Stimulated activated CD4-positive, alpha-beta T cell treated with anti-CD3 and anti-CD28 coated beads, Interleukin-2, amount 100 ng/mL, for 24 hours (primary cell): Measurements from ENCODE around the gene PKMYT1.

Experiments used
- DNase-seq, 2 donors: peaks; one replicate each; pipeline ENCODE4 v3.0.0-alpha.2; 2020

The PKMYT1 gene

DNA sequence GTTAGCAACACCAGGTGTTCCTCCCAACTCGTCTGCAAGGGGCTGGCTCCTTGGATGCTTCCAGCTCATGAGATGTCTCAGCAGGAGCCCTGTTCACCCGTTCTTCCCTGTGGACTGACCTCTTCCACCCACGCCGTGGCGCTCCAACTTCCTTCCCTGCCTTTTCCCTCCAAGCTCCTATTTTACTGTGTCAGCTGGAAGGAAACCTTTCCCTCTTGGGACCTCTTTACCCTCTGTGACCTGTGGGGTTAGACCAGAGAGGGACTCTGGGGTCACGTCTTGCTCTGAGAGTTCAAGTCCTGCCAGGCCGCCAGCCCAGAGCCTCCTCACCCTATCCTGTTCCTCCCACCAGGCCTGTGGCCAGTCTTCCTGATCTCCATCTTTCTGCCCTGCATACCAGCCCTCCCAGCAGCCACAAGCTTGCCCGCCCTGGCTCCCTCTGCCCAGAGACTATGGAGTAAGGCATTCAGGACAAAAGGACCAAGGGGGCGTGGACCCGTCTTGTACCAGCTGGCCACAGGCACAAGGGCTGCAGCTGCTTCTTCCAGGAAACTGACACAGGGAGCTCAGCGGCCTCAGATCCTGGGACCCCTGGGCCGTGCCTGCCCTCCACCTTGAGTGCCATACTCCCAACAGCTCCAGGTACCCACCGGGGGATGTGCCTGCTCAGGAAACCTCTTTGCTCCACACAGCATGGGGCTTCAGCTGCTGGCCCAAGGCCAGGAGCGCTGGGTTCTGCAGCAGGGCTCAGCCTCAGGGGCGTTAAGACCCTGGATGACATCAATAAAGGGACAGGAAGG is 8.1 kb downstream of the PKMYT1 start:
- DNase-seq: no peak

GRCh38 chr16:2971134-2971984 is 8.9 kb downstream of the PKMYT1 start:
- no peak for DNase-seq

DNA sequence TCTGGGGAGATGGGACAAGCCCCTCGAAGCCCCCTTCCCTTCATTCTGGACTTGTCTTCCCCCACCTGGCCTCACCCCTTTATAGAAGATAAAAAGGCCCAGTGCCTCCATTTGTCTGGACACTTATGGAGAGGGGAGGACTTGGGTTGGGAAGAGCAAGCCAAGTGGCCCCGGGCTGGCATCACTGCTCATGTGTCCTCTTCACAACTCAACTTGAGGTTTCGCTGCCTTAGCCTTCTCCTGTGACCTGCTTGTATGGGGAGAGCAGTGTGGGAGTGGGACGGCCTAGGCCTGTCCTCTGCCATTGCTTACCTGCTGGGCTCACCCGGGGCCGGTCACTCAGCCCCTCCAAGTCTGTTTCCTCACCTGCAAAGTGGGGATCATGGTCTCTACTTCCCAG is 9.7 kb downstream of the PKMYT1 start:
- no peak for DNase-seq

DNA sequence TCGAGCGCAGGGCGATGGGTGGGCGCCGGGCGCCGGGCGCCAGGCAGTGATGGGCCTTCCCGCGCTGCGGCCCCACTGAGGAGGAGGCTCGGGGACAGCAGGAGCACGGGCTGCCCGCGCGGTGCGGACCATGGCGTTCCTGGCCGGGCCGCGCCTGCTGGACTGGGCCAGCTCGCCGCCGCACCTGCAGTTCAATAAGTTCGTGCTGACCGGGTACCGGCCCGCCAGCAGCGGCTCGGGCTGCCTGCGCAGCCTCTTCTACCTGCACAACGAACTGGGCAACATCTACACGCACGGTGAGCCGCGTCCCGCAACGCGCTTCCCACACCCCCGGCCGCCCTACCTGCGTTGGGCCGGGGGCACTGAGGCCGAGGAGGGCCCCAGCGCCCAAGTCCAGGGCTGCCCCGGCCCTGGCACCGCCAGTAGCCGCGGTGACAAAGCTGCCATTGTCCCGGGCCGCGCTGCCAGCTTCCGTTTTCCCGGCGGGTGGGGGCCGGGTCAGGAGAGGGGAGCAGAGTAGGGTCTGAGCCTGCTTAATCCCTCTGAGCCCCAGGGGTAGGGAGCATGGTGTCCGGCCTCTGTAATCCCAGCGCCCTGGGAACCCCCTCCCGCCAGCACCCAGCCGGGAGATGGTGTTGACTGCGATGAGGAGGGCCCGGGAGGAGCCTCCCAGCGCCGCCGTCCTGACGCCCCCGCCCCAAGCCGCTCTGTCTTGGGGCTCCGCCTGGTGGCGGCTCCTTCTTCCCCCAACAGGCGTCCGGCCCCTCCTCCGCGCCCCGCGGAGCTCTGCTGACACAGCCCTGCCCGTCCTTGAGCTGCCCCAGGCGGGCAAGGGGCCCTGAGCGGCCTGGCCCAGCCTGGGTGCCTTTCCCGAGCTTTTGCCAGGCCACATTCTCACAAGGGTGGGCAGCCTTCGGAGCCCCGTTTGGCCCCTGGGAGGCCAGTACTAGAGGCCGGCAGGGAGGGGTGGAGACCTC is 10.4 kb downstream of the PKMYT1 start:
- DNase-seq: peak; percentile 81 to 88

DNA sequence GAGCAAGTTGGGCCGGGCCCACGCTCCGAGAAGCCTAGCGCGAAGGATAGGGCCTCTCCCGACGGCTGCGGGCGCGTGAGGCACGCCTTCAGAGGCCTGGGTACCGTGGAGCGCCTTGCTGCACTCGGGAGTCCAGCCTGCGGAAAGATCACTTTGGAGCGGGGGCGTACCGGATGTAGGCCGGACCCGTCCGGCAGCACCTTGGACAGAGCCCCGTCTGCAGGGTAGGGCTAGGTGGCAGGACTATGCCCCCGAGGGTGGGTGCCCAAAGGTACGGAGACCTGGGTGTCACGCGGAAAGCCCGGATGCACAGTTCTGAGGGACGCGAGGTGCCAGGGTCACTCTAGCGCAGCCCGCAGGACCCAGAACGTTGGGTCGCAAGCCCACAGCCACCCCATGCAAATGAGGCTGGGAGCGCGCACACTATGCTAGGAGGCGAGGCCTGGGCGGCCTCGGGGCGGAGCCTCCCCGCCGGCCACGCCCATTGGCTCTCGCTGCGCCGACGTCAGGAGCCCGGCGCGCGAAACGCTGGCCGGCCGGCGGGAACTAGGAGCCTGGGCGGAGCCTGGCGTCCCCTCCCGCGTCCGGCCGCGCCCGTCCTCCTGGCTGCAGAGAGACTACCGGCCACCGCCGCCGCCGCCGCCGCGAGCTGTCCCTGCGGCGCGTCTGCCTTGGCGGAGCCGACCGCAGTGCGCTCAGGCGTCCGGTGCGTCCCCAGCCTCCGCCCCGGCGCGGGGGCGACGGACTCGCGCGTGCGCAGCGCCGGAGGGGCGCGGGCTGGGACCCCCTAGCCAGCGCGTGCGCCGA is 11.3 kb downstream of the PKMYT1 start, which contains the start of gene PAQR4:
TSS of gene PAQR4 (plus strand) at position 611 of the 807 bp plus-strand sequence. CDS start 327 bp downstream, outside the sequence.
- DNase-seq: peak; percentile 77 to 89

- no peak for DNase-seq
These were observed 11.9 kb downstream of the PKMYT1 start for GRCh38 chr16:2968368-2968737.

GRCh38 chr16:2967721-2968161 is 12.5 kb downstream of the PKMYT1 start:
- no peak for DNase-seq

- no peak for DNase-seq
These were observed 13.0 kb downstream of the PKMYT1 start for GRCh38 chr16:2967211-2967631.

DNA sequence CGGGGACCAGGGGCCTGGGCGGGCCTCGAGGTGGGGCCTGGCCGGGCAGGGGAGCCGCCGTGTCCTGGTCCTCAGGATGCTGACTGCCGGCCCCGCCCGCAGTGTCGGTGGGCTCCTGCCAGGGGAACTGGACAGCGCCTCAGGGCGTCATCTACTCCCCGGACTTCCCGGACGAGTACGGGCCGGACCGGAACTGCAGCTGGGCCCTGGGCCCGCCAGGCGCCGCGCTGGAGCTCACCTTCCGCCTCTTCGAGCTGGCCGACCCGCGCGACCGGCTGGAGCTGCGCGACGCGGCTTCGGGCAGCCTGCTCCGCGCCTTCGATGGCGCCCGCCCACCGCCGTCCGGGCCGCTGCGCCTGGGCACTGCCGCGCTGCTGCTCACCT is 13.4 kb downstream of the PKMYT1 start:
- DNase-seq: no peak

- no peak for DNase-seq
These were observed 14.0 kb downstream of the PKMYT1 start for GRCh38 chr16:2966043-2966807.

GRCh38 chr16:2964475-2965336 is 15.5 kb downstream of the PKMYT1 start:
- peak; percentile 62 to 75 for DNase-seq

DNA sequence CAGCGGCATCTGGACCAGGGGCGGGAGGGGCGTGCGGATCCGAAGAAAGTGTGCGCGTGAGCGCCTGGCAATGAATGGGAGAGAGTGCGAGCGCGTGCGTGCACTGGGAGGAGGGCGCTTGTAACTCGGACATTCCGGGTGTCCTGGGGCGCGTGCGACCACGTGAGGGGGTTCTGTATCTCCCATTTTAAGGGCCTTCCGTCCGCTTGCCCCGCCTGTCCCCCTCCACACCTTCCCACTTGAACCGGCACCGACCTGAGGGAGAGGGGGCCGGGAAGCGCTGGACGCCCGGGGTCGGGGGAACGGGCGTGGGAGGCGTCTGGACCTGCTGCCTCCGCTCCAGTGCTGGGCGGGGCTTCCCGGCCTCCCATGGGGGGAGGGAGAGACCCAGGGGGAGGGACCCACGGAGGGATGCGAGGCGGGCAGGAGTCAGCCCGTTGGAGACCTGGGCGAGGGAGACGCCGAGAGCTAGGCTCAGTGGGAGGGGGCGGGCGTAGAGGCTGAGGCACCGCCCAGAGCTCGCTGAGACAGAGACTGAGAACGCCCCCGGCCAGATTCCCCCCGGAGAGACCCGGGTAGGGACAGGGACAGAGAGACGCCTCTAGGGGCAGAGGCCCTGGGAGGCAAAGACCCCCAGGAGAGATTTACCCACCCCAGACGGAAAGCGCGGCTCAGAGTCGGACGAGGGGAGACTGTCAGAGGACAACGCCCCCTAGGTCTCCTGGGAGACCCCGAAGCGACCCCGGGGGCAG is 16.3 kb downstream of the PKMYT1 start, which contains the start of gene KREMEN2:
TSS of gene KREMEN2 (plus strand) at position 553 of the 752 bp plus-strand sequence. CDS start 246 bp downstream, outside the sequence.
- peak; percentile 51 to 61 for DNase-seq

GRCh38 chr16:2963074-2963722 is 17.0 kb downstream of the PKMYT1 start:
- peak in 1 of 2 donors; percentile 23 for DNase-seq

GRCh38 chr16:2962334-2963073 is 17.7 kb downstream of the PKMYT1 start:
- peak in 1 of 2 donors; percentile 20 for DNase-seq

GRCh38 chr16:2960183-2961010 is 19.8 kb downstream of the PKMYT1 start:
- no peak for DNase-seq

- no peak for DNase-seq
These were observed 21.0 kb downstream of the PKMYT1 start for GRCh38 chr16:2959206-2959605.

DNA sequence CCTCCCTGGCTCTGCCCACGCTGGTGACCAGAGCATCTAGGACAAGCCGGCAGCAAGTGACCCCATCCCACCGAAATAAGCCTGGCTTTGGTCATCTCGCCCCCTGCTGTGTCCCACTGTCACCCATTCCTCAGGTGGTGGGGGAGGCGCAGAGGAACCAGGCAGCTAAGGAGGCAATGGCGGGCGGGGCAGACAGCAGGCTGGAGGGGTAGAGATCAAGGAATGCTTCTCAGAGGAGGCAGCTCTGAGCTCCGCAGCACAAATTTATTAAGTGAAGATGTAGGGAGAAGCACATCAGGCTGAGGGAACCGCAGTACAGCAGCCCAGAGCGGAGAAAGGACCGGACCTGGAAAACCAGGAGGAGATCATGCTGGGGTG is 23.7 kb downstream of the PKMYT1 start:
- no peak for DNase-seq
